HG03108 (cell line): ENCODE results near the gene PACRG.

Source experiments
- ATAC-seq: cut with Tn5 transposase; IDR thresholded peaks from one replicate; pipeline ENCODE4 v1.9.1; 2021; ENCODE audit warnings: moderate library complexity; ENCODE audit not compliant: unreplicated experiment

The PACRG gene

GRCh38 chr6:162709431-162709830 lies 18.3 kb upstream of the PACRG start:
- no peak for ATAC-seq

- ATAC-seq, result no peak
These were observed 17.4 kb upstream of the PACRG start for GRCh38 chr6:162710419-162710818.

GRCh38 chr6:162710936-162711335 lies 16.8 kb upstream of the PACRG start:
- no peak for ATAC-seq

GRCh38 chr6:162711376-162711775 lies 16.4 kb upstream of the PACRG start:
- ATAC-seq, result no peak

GRCh38 chr6:162712694-162713093 lies 15.1 kb upstream of the PACRG start:
- no peak for ATAC-seq

- no peak for ATAC-seq
These were observed 13.6 kb upstream of the PACRG start for GRCh38 chr6:162713974-162714780.

- ATAC-seq, result no peak
These were observed 12.2 kb upstream of the PACRG start for GRCh38 chr6:162715601-162716000.

GRCh38 chr6:162719528-162719927 lies 8.2 kb upstream of the PACRG start:
- ATAC-seq, result no peak

- ATAC-seq, result no peak
These were observed 6.4 kb upstream of the PACRG start for GRCh38 chr6:162721404-162721687.

- no peak for ATAC-seq
These were observed 5.5 kb upstream of the PACRG start for GRCh38 chr6:162722226-162722625.

GRCh38 chr6:162722633-162723032 lies 5.1 kb upstream of the PACRG start:
- ATAC-seq, result no peak

- ATAC-seq, result no peak
These were observed 840 bp upstream of the PACRG start for GRCh38 chr6:162726947-162727321.

- no peak for ATAC-seq
These were observed 423 bp downstream of the PACRG start for GRCh38 chr6:162728197-162728596.

- no peak for ATAC-seq
These were observed 932 bp downstream of the PACRG start for GRCh38 chr6:162728706-162729105.

- ATAC-seq, result no peak
These were observed 2.7 kb downstream of the PACRG start for GRCh38 chr6:162730502-162730901.

GRCh38 chr6:162733489-162733888 lies 5.7 kb downstream of the PACRG start:
- ATAC-seq, result no peak

- ATAC-seq, result no peak
These were observed 9.2 kb downstream of the PACRG start for GRCh38 chr6:162736961-162737360.

- ATAC-seq, result no peak
These were observed 23.0 kb downstream of the PACRG start for GRCh38 chr6:162750776-162751175.

GRCh38 chr6:162751211-162751859 lies 23.6 kb downstream of the PACRG start:
- ATAC-seq, result no peak

- ATAC-seq, result no peak
These were observed 26.0 kb downstream of the PACRG start for GRCh38 chr6:162753775-162754174.

- ATAC-seq, result no peak
These were observed 42.4 kb downstream of the PACRG start for GRCh38 chr6:162770136-162770535.

- no peak for ATAC-seq
These were observed 43.2 kb downstream of the PACRG start for GRCh38 chr6:162770955-162771354.

- no peak for ATAC-seq
These were observed 44.7 kb downstream of the PACRG start for GRCh38 chr6:162772466-162772865.
